GM12878 (cell line): ENCODE data around the gene FTSJ1. TPM values are rescaled to one million over a fixed set of nuclear protein-coding genes. Genes with fewer than 3 reads are reported as not detected.
A peak's percentile ranks its signal among the peaks of the same experiment; 100 is the strongest.

Experiments
- BHLHE40 ChIP-seq, 2 experiments: fragments of 450-650 bp in 1 of 2; IDR thresholded peaks; 2 replicates each; pipeline ENCODE4 v1.6.1; 2011 to 2017; ENCODE audit warnings: low read depth in 2 of 2, borderline replicate concordance in 1 of 2, improper control_type of control experiment in 1 of 2, low read length in 1 of 2, mild to moderate bottlenecking in 1 of 2
- BMI1 ChIP-seq: fragments of 450-650 bp; IDR thresholded peaks from 2 replicates; pipeline ENCODE4 v1.6.1; 2016; ENCODE audit warnings: mild to moderate bottlenecking, moderate library complexity, borderline replicate concordance
- CHD1 ChIP-seq: IDR thresholded peaks from 2 replicates; pipeline ENCODE4 v1.6.1; 2012; ENCODE audit warnings: low read depth, low read length, improper control_type of control experiment
- EGR1 ChIP-seq, 2 experiments: IDR thresholded peaks; 1 replicate in 1 of 2; 2 replicates in 1 of 2; pipeline ENCODE4 v1.6.1; 2011 to 2012; ENCODE audit warnings: low read depth in 2 of 2, low read length in 2 of 2, borderline replicate concordance in 1 of 2, mild to moderate bottlenecking in 1 of 2, moderate library complexity in 1 of 2
- HCFC1 ChIP-seq: fragments of 150-350 bp; IDR thresholded peaks from 2 replicates; pipeline ENCODE4 v1.6.1; 2014; ENCODE audit warnings: low read length
- MXI1 ChIP-seq: fragments of 150-350 bp; IDR thresholded peaks from 2 replicates; pipeline ENCODE4 v1.6.1; 2011; ENCODE audit warnings: low read depth, mild to moderate bottlenecking, inconsistent platforms, low read length, improper control_type of control experiment
- MYC ChIP-seq: IDR thresholded peaks from 2 replicates; pipeline ENCODE4 v1.6.1; 2011; ENCODE audit warnings: mild to moderate bottlenecking, low read length, moderate library complexity, inconsistent platforms; ENCODE audit not compliant: insufficient read depth, insufficient replicate concordance, insufficient read length, severe bottlenecking
- NKRF ChIP-seq: fragments of 450-650 bp; conservative IDR thresholded peaks from 2 replicates; pipeline ENCODE4 v1.6.1; 2017; ENCODE audit warnings: mild to moderate bottlenecking, moderate library complexity
- PKNOX1 ChIP-seq: fragments of 450-650 bp; IDR thresholded peaks from 2 replicates; pipeline ENCODE4 v1.6.1; 2016; ENCODE audit warnings: mild to moderate bottlenecking
- POLR2A ChIP-seq: IDR thresholded peaks from 2 replicates; pipeline ENCODE4 v1.6.1; 2011; ENCODE audit warnings: low read depth, mild to moderate bottlenecking, low read length
- POLR2AphosphoS5 ChIP-seq: IDR thresholded peaks from 2 replicates; pipeline ENCODE4 v1.6.1; 2011; ENCODE audit warnings: mild to moderate bottlenecking, low read length, inconsistent platforms
- RAD51 ChIP-seq: fragments of 450-650 bp; IDR thresholded peaks from 2 replicates; pipeline ENCODE4 v1.6.1; 2016; ENCODE audit warnings: moderate library complexity, mild to moderate bottlenecking, inconsistent platforms
- SIX5 ChIP-seq: IDR thresholded peaks from 2 replicates; pipeline ENCODE4 v1.6.1; 2011; ENCODE audit warnings: mild to moderate bottlenecking, low read depth, low read length, moderate library complexity; ENCODE audit not compliant: severe bottlenecking
- SMC3 ChIP-seq: IDR thresholded peaks from 2 replicates; pipeline ENCODE4 v1.6.1; 2011; ENCODE audit warnings: low read length, improper control_type of control experiment, borderline replicate concordance
- SREBF1 ChIP-seq: IDR thresholded peaks from 2 replicates; pipeline ENCODE4 v1.6.1; 2012; ENCODE audit warnings: mild to moderate bottlenecking, low read length
- TAF1 ChIP-seq: IDR thresholded peaks from 2 replicates; pipeline ENCODE4 v1.6.1; 2011; ENCODE audit warnings: mild to moderate bottlenecking, low read depth, low read length, borderline replicate concordance
- TARDBP ChIP-seq: IDR thresholded peaks from 2 replicates; pipeline ENCODE4 v1.6.1; 2016; ENCODE audit warnings: borderline replicate concordance
- YY1 ChIP-seq: IDR thresholded peaks from 2 replicates; pipeline ENCODE4 v1.6.1; 2011; ENCODE audit warnings: low read depth, mild to moderate bottlenecking, low read length
- ZBTB33 ChIP-seq: fragments of 450-650 bp; IDR thresholded peaks from 2 replicates; pipeline ENCODE4 v1.6.1; 2017; ENCODE audit warnings: mild to moderate bottlenecking
- ZNF24 ChIP-seq: fragments of 450-650 bp; IDR thresholded peaks from 2 replicates; pipeline ENCODE4 v1.6.1; 2017; ENCODE audit warnings: antibody characterized with exemption, mild to moderate bottlenecking
- ZNF687 ChIP-seq: fragments of 450-650 bp; IDR thresholded peaks from 2 replicates; pipeline ENCODE4 v1.6.1; 2017; ENCODE audit warnings: mild to moderate bottlenecking, moderate library complexity
- polyA plus RNA-seq, 11 experiments: library from polyadenylated mRNA; depleted of rRNA in 4 of 11; unstranded in 6 of 11; stranded (reverse) in 5 of 11; fragments of >200 nt; fragmentation: Nextera tagmentation in 4 of 11; fragmentation: Illumina TruSeq in 1 of 11; extraction: Ambion mirVana in 4 of 11; extraction: Trizol in 1 of 11; gene quantifications; 1 replicate in 1 of 11; 2 replicates in 10 of 11; pipeline versions ENCODE4 v1.2.1 to v1.2.3, GENCODE V29; 2011 to 2016; ENCODE audit warnings: inconsistent platforms in 2 of 11, missing spikeins in 2 of 11, low read depth in 1 of 11
- total RNA-seq, 4 experiments: library from RNA; depleted of rRNA in 3 of 4; stranded (reverse); fragments of >200 nt in 3 of 4; fragmentation: Illumina TruSeq in 1 of 4; extraction: Trizol in 1 of 4; gene quantifications; 2 replicates each; pipeline versions ENCODE4 v1.2.1 to v1.2.3, GENCODE V29; 2013 to 2021

The FTSJ1 gene
- total and polyA plus RNA-seq, 10 of the 15 experiments (the other 5 are each of a cell fraction or from before 2014, with no cell fraction given): 8.8 to 87.8 (median 57.9) TPM

- peak; percentile 28; the same call in 1 of the 2 replicates for TF ChIP-seq ZNF687
- TF ChIP-seq SMC3: no peak
- peak; percentile 39 for TF ChIP-seq SREBF1
- 0 out of 2 replicates have a peak, but pooled peaks have one; percentile 35 for TF ChIP-seq TARDBP
- no peak for TF ChIP-seq BMI1
- peak in 1 of 2 experiments; percentile 83; a peak in 1 of 3 replicates for TF ChIP-seq EGR1 (IDR thresholded peaks at IDR 0.05; ENCODE audit: borderline replicate concordance in 1 of 2, low read depth in 2 of 2, low read length in 2 of 2)
- 0 out of 2 replicates have a peak, but pooled peaks have one; percentile 28 for TF ChIP-seq PKNOX1
- peak; percentile 93 to 94 for TF ChIP-seq BHLHE40 (IDR thresholded peaks at IDR 0.05; ENCODE audit: borderline replicate concordance in 1 of 2, low read depth in 2 of 2, low read length in 1 of 2)
- peak; percentile 77 for TF ChIP-seq NKRF
- peak; percentile 91 for TF ChIP-seq MXI1
- peak; percentile 84 for TF ChIP-seq HCFC1
- TF ChIP-seq POLR2AphosphoS5: peak; percentile 50; the same call in 1 of the 2 replicates
- no peak for TF ChIP-seq CHD1
- TF ChIP-seq RAD51: no peak
- peak; percentile 46; the same call in 1 of the 2 replicates for TF ChIP-seq TAF1
- no peak for TF ChIP-seq ZNF24
- peak; percentile 98 for TF ChIP-seq YY1
- TF ChIP-seq SIX5: peak; percentile 76
- TF ChIP-seq POLR2A: peak; percentile 81
- no peak for TF ChIP-seq ZBTB33
- peak; percentile 78 for TF ChIP-seq MYC
Observed at GRCh38 chrX:48475774-48476577, at the start of gene FTSJ1 (continued).
